Measurements from ENCODE around the gene KLK7.

DNA sequence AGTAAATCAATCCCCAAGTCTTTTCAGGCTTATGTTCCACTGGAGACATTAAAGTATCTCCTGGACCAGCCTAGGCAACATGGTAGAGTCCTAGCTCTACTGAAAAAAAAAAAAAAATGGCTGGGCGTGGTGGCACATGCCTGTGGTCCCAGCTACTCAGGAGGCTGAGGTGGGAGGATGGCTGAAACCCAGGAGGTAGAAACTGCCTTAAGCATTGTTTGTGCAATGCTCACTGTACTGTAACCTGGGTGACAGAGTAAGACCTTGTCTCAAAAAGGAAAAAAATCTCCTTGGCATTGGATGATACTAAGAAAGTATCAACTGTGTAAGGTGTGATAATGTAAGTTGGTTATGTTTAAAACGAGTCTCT is 8.9 kb upstream of the KLK7 start:
- TF ChIP-seq, protein P1, sequence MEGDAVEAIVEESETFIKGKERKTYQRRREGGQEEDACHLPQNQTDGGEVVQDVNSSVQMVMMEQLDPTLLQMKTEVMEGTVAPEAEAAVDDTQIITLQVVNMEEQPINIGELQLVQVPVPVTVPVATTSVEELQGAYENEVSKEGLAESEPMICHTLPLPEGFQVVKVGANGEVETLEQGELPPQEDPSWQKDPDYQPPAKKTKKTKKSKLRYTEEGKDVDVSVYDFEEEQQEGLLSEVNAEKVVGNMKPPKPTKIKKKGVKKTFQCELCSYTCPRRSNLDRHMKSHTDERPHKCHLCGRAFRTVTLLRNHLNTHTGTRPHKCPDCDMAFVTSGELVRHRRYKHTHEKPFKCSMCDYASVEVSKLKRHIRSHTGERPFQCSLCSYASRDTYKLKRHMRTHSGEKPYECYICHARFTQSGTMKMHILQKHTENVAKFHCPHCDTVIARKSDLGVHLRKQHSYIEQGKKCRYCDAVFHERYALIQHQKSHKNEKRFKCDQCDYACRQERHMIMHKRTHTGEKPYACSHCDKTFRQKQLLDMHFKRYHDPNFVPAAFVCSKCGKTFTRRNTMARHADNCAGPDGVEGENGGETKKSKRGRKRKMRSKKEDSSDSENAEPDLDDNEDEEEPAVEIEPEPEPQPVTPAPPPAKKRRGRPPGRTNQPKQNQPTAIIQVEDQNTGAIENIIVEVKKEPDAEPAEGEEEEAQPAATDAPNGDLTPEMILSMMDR (IDR thresholded peaks at IDR 0.05), result no peak
- TF ChIP-seq ZFX (IDR thresholded peaks at IDR 0.05; ENCODE audit: borderline replicate concordance), result no peak
